GM23338 (cell line): ENCODE data around the gene GOLGA8A. TPM values are rescaled to one million over a fixed set of nuclear protein-coding genes. Genes with fewer than 3 reads are reported as not detected.
"Not testable (repeated sequence)": the region's sequence is repeated elsewhere in the genome, so short reads cannot be mapped to it uniquely, and the experiment has no call there.

Experiments
- ATAC-seq: fragments of 200-7000 bp; cut with Tn5 transposase; 3 replicates; pipeline ENCODE4 v1.9.1; 2020
- DNase-seq: peaks from one replicate; pipeline ENCODE4 v3.0.0-alpha.2; 2015; ENCODE audit warnings: low spot score
- H2AFZ ChIP-seq: fragments of 200-600 bp; sonication (generic); 2 replicates; pipeline ENCODE4 v1.8.0; 2016; ENCODE audit warnings: antibody characterized with exemption, mild to moderate bottlenecking, moderate library complexity
- H3F3A ChIP-seq: fragments of 200-600 bp; sonication (generic); replicated peaks from 2 replicates; pipeline ENCODE4 v1.8.0; 2017; ENCODE audit warnings: antibody characterized with exemption, mixed run types, low read depth
- H3K27ac ChIP-seq: fragments of 200-600 bp; sonication (generic); 2 replicates; pipeline ENCODE4 v1.6.1; 2016; ENCODE audit warnings: low read depth
- H3K27me3 ChIP-seq: fragments of 200-600 bp; sonication (generic); 2 replicates; pipeline ENCODE4 v1.8.0; 2016; ENCODE audit warnings: mild to moderate bottlenecking, mixed run types, moderate library complexity; ENCODE audit not compliant: insufficient read depth
- H3K36me3 ChIP-seq: fragments of 200-600 bp; sonication (generic); 2 replicates; pipeline ENCODE4 v1.8.0; 2016; ENCODE audit warnings: mild to moderate bottlenecking; ENCODE audit not compliant: insufficient read depth
- H3K4me1 ChIP-seq: fragments of 200-600 bp; sonication (generic); 2 replicates; pipeline ENCODE4 v1.8.0; 2016; ENCODE audit warnings: mild to moderate bottlenecking, moderate library complexity; ENCODE audit not compliant: insufficient read depth
- H3K4me2 ChIP-seq: fragments of 200-600 bp; sonication (generic); 2 replicates; pipeline ENCODE4 v1.7.1; 2017; ENCODE audit warnings: mixed run types
- H3K4me3 ChIP-seq: fragments of 200-600 bp; sonication (generic); 2 replicates; pipeline ENCODE4 v1.6.1; 2016; ENCODE audit warnings: mixed run types
- H3K79me2 ChIP-seq: fragments of 200-600 bp; sonication (generic); replicated peaks from 2 replicates; pipeline ENCODE4 v1.8.0; 2017; ENCODE audit warnings: mild to moderate bottlenecking; ENCODE audit not compliant: insufficient read depth
- H3K9me2 ChIP-seq: fragments of 200-600 bp; sonication (generic); 2 replicates; pipeline ENCODE4 v1.8.0; 2017; ENCODE audit not compliant: insufficient read depth
- H4K20me1 ChIP-seq: fragments of 200-600 bp; sonication (generic); replicated peaks from 2 replicates; pipeline ENCODE4 v1.8.0; 2017; ENCODE audit warnings: mild to moderate bottlenecking; ENCODE audit not compliant: insufficient read depth
- H3K27ac Mint-ChIP-seq: 2 replicates; pipeline ENCODE4 v1.8.0; 2020; ENCODE audit warnings: inconsistent platforms, mild to moderate bottlenecking, moderate library complexity, mixed read lengths
- H3K27me3 Mint-ChIP-seq: 3 replicates; pipeline ENCODE4 v1.8.0; 2022; ENCODE audit warnings: low read depth, mild to moderate bottlenecking, moderate library complexity, mixed read lengths, inconsistent platforms; ENCODE audit not compliant: insufficient read depth, poor library complexity
- H3K36me3 Mint-ChIP-seq: 3 replicates; pipeline ENCODE4 v1.8.0; 2021; ENCODE audit warnings: low read depth, mild to moderate bottlenecking, inconsistent platforms, moderate library complexity, mixed read lengths
- H3K4me1 Mint-ChIP-seq: 3 replicates; pipeline ENCODE4 v1.8.0; 2020; ENCODE audit warnings: mild to moderate bottlenecking, inconsistent platforms, mixed read lengths
- H3K4me3 Mint-ChIP-seq: 3 replicates; pipeline ENCODE4 v1.8.0; 2021; ENCODE audit warnings: moderate library complexity, mild to moderate bottlenecking, inconsistent platforms, mixed read lengths
- H3K9me3 Mint-ChIP-seq: 3 replicates; pipeline ENCODE4 v1.8.0; 2020; ENCODE audit warnings: moderate library complexity, mild to moderate bottlenecking, inconsistent platforms, mixed read lengths
- polyA plus RNA-seq: library from polyadenylated mRNA; unstranded; fragments of >200 nt; fragmentation: Nextera tagmentation; extraction: Ambion mirVana; gene quantifications from 2 replicates; pipeline ENCODE4 v1.2.1, GENCODE V29; 2016
- total RNA-seq: library from RNA; depleted of rRNA; stranded (reverse); fragments of >200 nt; shearing (Covaris generic); gene quantifications from 2 replicates; pipeline ENCODE4 v1.2.3, GENCODE V29; 2014

Gene GOLGA8A
- total and polyA plus RNA-seq, 2 experiments from 2014 or later = 5.0 to 6.1 TPM

GRCh38 chr15:34420953-34421352 is 16.7 kb downstream of the GOLGA8A start:
- not testable (repeated sequence) for H3K27me3 ChIP-seq, H3F3A ChIP-seq, H3K36me3 ChIP-seq, H3K4me1 Mint-ChIP-seq, H3K27ac ChIP-seq, H4K20me1 ChIP-seq, H3K4me3 ChIP-seq, H2AFZ ChIP-seq, DNase-seq, H3K4me3 Mint-ChIP-seq, H3K4me1 ChIP-seq, H3K27ac Mint-ChIP-seq, H3K36me3 Mint-ChIP-seq, H3K9me2 ChIP-seq, H3K27me3 Mint-ChIP-seq, H3K79me2 ChIP-seq, ATAC-seq, H3K9me3 Mint-ChIP-seq, H3K4me2 ChIP-seq

GRCh38 chr15:34418435-34418834 is 19.2 kb downstream of the GOLGA8A start:
- DNase-seq, H3K36me3 Mint-ChIP-seq, H3K9me3 Mint-ChIP-seq, H3K4me1 Mint-ChIP-seq, H3K4me3 Mint-ChIP-seq, H3K27me3 ChIP-seq, H3K36me3 ChIP-seq, H3K4me1 ChIP-seq, H3K27ac ChIP-seq, H3F3A ChIP-seq, H3K27ac Mint-ChIP-seq, H2AFZ ChIP-seq, H3K4me3 ChIP-seq, H3K4me2 ChIP-seq, ATAC-seq, H4K20me1 ChIP-seq, H3K9me2 ChIP-seq, H3K79me2 ChIP-seq, H3K27me3 Mint-ChIP-seq: not testable (repeated sequence)

- H3K27ac ChIP-seq, H3K9me2 ChIP-seq, H3K79me2 ChIP-seq, H3K4me2 ChIP-seq, H3F3A ChIP-seq, H3K4me3 Mint-ChIP-seq, H3K27ac Mint-ChIP-seq, DNase-seq, H3K4me3 ChIP-seq, H4K20me1 ChIP-seq, H3K27me3 Mint-ChIP-seq, H3K36me3 Mint-ChIP-seq, H3K9me3 Mint-ChIP-seq, H3K4me1 Mint-ChIP-seq, H3K27me3 ChIP-seq, ATAC-seq, H2AFZ ChIP-seq, H3K4me1 ChIP-seq, H3K36me3 ChIP-seq: not testable (repeated sequence)
These were observed 28.1 kb downstream of the GOLGA8A start for GRCh38 chr15:34409511-34409910.

- H3K27me3 Mint-ChIP-seq, H3K4me1 ChIP-seq, H3K4me2 ChIP-seq, H3F3A ChIP-seq, H3K4me3 Mint-ChIP-seq, H3K4me1 Mint-ChIP-seq, H3K27ac Mint-ChIP-seq, H3K36me3 ChIP-seq, ATAC-seq, H4K20me1 ChIP-seq, H3K79me2 ChIP-seq, H3K36me3 Mint-ChIP-seq, H3K9me3 Mint-ChIP-seq, H3K27me3 ChIP-seq, H2AFZ ChIP-seq, H3K27ac ChIP-seq, DNase-seq, H3K9me2 ChIP-seq, H3K4me3 ChIP-seq: not testable (repeated sequence)
These were observed 28.6 kb downstream of the GOLGA8A start for GRCh38 chr15:34408973-34409372.

GRCh38 chr15:34403899-34404298 is 33.7 kb downstream of the GOLGA8A start:
- H3K79me2 ChIP-seq, H3K27me3 ChIP-seq, H3K4me3 Mint-ChIP-seq, H3K27ac Mint-ChIP-seq, H3K4me1 Mint-ChIP-seq, H3K27ac ChIP-seq, H4K20me1 ChIP-seq, H3K36me3 Mint-ChIP-seq, H3K9me3 Mint-ChIP-seq, DNase-seq, H3K9me2 ChIP-seq, H3K4me1 ChIP-seq, H3K36me3 ChIP-seq, ATAC-seq, H2AFZ ChIP-seq, H3K4me3 ChIP-seq, H3K27me3 Mint-ChIP-seq, H3F3A ChIP-seq, H3K4me2 ChIP-seq: not testable (repeated sequence)

GRCh38 chr15:34403160-34403598 is 34.4 kb downstream of the GOLGA8A start:
- H3K27ac Mint-ChIP-seq, H3K36me3 ChIP-seq, H3K27ac ChIP-seq, H3K4me1 Mint-ChIP-seq, H3K9me2 ChIP-seq, H3K36me3 Mint-ChIP-seq, H3K27me3 ChIP-seq, H3K4me3 ChIP-seq, DNase-seq, ATAC-seq, H3K9me3 Mint-ChIP-seq, H3K4me1 ChIP-seq, H4K20me1 ChIP-seq, H3K79me2 ChIP-seq, H2AFZ ChIP-seq, H3K27me3 Mint-ChIP-seq, H3F3A ChIP-seq, H3K4me2 ChIP-seq, H3K4me3 Mint-ChIP-seq: not testable (repeated sequence)

- not testable (repeated sequence) for H3K9me3 Mint-ChIP-seq, H3K4me3 Mint-ChIP-seq, H3K79me2 ChIP-seq, H3K4me1 Mint-ChIP-seq, H3K4me1 ChIP-seq, H2AFZ ChIP-seq, H4K20me1 ChIP-seq, H3K36me3 Mint-ChIP-seq, H3K27ac ChIP-seq, H3K27me3 Mint-ChIP-seq, H3K4me3 ChIP-seq, H3K27me3 ChIP-seq, H3K27ac Mint-ChIP-seq, ATAC-seq, H3K4me2 ChIP-seq, DNase-seq, H3K9me2 ChIP-seq, H3K36me3 ChIP-seq, H3F3A ChIP-seq
These were observed 39.9 kb downstream of the GOLGA8A start for GRCh38 chr15:34397637-34398259.
